ENCODE results near the gene QRFPR. TPM values are rescaled to one million over a fixed set of nuclear protein-coding genes. Genes with fewer than 3 reads are reported as not detected.

Gene QRFPR
- total and polyA plus RNA-seq, 2 of the 8 experiments (the other 6 are each of a cell fraction or from before 2014, with no cell fraction given) = 1.0 to 2.9 TPM

DNA sequence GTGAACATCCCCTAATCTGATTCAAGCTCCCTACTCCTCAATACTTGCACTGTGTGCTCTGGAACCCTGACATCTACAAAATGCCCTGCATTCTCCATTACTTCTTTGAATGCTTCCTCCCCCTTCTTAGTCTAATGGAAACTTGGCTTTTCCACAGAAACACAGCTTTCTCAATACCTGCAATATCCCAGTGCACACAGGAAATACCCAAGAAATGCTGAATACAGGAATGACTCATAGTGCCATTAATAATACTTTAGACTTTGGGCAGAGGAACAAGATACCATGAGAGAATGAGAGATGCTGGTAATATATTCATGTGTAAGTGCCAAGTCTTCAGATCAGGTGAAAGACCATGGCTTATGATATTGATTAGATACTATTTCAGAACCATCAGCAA lies 5.6 kb downstream of the QRFPR start:
- no peaks in the 10 kb centered on the region for H3K9me3 ChIP-seq (ENCODE audit: insufficient read depth in 2 of 2, low read depth in 1 of 2, low read length in 1 of 2)
- no peak overlapping the region for H3K27ac ChIP-seq (ENCODE audit: low read depth, low read length)
- H3K4me1 ChIP-seq (replicated peaks in 1 of 4; ENCODE audit: control insufficient read depth in 3 of 4, insufficient read depth in 4 of 4, low read length in 3 of 4) = peaks cover 0 to 2% (median 0%) of the 10 kb centered on the region in 4 experiments; a peak in 3 of 7 replicates
- H4K20me1 ChIP-seq (replicated peaks in 1 of 2; ENCODE audit: control insufficient read depth in 1 of 2, insufficient read depth in 2 of 2, low read length in 2 of 2) = no peaks in the 10 kb centered on the region
- H3K23me2 ChIP-seq (ENCODE audit: low read depth, low read length) = peaks cover 5% of the 10 kb centered on the region
- no peak for DNase-seq (ENCODE audit: low read depth in 1 of 2, low spot score in 2 of 2)
- no peak overlapping the region for H3K56ac ChIP-seq (replicated peaks; ENCODE audit: insufficient read length, low read depth, low read length)
- H3K9ac ChIP-seq (replicated peaks in 1 of 4; ENCODE audit: extremely low read depth in 1 of 4, low read depth in 3 of 4, low read length in 3 of 4) = no peak overlapping the region
- H3K23ac ChIP-seq (ENCODE audit: insufficient read length) = no peak overlapping the region
- peaks cover 4 to 16% (median 12%) of the 10 kb centered on the region in 4 experiments for H3K27me3 ChIP-seq (replicated peaks in 1 of 4; ENCODE audit: control insufficient read depth in 3 of 4, extremely low read depth in 1 of 4, insufficient read depth in 3 of 4, low read length in 3 of 4)
- no peaks in the 10 kb centered on the region for H3K36me3 ChIP-seq (ENCODE audit: control insufficient read depth in 2 of 4, insufficient read depth in 4 of 4, low read length in 3 of 4)
- H2BK5ac ChIP-seq (ENCODE audit: low read depth, low read length) = no peak overlapping the region
- H2AK5ac ChIP-seq (ENCODE audit: low read depth, low read length) = no peak overlapping the region
- no peak overlapping the region for H2BK20ac ChIP-seq (ENCODE audit: low read length)
- H2BK120ac ChIP-seq (replicated peaks; ENCODE audit: low read depth, low read length) = no peak overlapping the region
- H3K4me3 ChIP-seq (ENCODE audit: extremely low read depth in 1 of 4, insufficient read depth in 2 of 4, low read depth in 3 of 4, low read length in 4 of 4) = no peak overlapping the region
- no peak overlapping the region for H4K5ac ChIP-seq (ENCODE audit: insufficient read length, low read depth, low read length)
- H3K79me2 ChIP-seq (ENCODE audit: control insufficient read depth in 1 of 2, insufficient read depth in 2 of 2, low read length in 2 of 2) = no peaks in the 10 kb centered on the region
- no peak for FAIRE-seq
- H2BK12ac ChIP-seq (ENCODE audit: low read depth, low read length) = no peak overlapping the region
- H2BK15ac ChIP-seq (ENCODE audit: low read length) = no peak overlapping the region
- no peak overlapping the region for H3K14ac ChIP-seq (ENCODE audit: insufficient read length)
- no peaks in the 10 kb centered on the region for H3K79me1 ChIP-seq (ENCODE audit: low read depth, low read length)
- no peak overlapping the region for H3K4ac ChIP-seq (replicated peaks; ENCODE audit: insufficient read length, low read depth, low read length)
- no peak overlapping the region for H4K8ac ChIP-seq (ENCODE audit: extremely low read depth, insufficient read depth, low read length)
- no peak overlapping the region for H3K18ac ChIP-seq (ENCODE audit: extremely low read depth, low read length)
- ChIA-PET CTCF (ENCODE audit: partially characterized antibody) (interaction anchor here (1.1 to 1.6 kb wide), 4 partner anchors 30 to 287 kb away, joined by 3 to 4 read pairs (median 3); no protein-coding TSS in a partner anchor), POLR2A (ENCODE audit: partially characterized antibody) (no interaction called here)
- no peak overlapping the region for H2AFZ ChIP-seq (ENCODE audit: low read length)
- H3K4me2 ChIP-seq (ENCODE audit: insufficient read depth in 1 of 2, low read depth in 2 of 2, low read length in 2 of 2) = no peak overlapping the region
- H4K91ac ChIP-seq (replicated peaks; ENCODE audit: insufficient read length, low read length) = no peak overlapping the region
- TF ChIP-seq RXRA (IDR thresholded peaks at IDR 0.05; ENCODE audit: insufficient read depth, low read depth, low read length) (no peak), TEAD4 (IDR thresholded peaks at IDR 0.05; ENCODE audit: low read depth, low read length) (no peak), SIX5 (IDR thresholded peaks at IDR 0.05; ENCODE audit: low read depth, low read length) (no peak), POLR2AphosphoS5 (IDR thresholded peaks at IDR 0.05; ENCODE audit: low read depth, low read length) (no peak), JUND (IDR thresholded peaks at IDR 0.05; ENCODE audit: low read length) (no peak), SAP30 (IDR thresholded peaks at IDR 0.05; ENCODE audit: insufficient read depth, insufficient replicate concordance, low read length) (no peak)
- TF ChIP-seq, protein P1, sequence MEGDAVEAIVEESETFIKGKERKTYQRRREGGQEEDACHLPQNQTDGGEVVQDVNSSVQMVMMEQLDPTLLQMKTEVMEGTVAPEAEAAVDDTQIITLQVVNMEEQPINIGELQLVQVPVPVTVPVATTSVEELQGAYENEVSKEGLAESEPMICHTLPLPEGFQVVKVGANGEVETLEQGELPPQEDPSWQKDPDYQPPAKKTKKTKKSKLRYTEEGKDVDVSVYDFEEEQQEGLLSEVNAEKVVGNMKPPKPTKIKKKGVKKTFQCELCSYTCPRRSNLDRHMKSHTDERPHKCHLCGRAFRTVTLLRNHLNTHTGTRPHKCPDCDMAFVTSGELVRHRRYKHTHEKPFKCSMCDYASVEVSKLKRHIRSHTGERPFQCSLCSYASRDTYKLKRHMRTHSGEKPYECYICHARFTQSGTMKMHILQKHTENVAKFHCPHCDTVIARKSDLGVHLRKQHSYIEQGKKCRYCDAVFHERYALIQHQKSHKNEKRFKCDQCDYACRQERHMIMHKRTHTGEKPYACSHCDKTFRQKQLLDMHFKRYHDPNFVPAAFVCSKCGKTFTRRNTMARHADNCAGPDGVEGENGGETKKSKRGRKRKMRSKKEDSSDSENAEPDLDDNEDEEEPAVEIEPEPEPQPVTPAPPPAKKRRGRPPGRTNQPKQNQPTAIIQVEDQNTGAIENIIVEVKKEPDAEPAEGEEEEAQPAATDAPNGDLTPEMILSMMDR (IDR thresholded peaks at IDR 0.05; ENCODE audit: control extremely low read depth in 1 of 3, insufficient read depth in 1 of 3, low read depth in 1 of 3, low read length in 3 of 3) = no peak
